ENCODE results near the gene NENF.

GRCh38 chr1:212470059-212470458, 37.3 kb downstream of the NENF start:
- TF ChIP-seq CTCF (IDR thresholded peaks at IDR 0.05) (no peak), REST (IDR thresholded peaks at IDR 0.05; ENCODE audit: insufficient read depth in 1 of 2, low read depth in 2 of 2, low read length in 1 of 2) (no peak), POLR2AphosphoS5 (IDR thresholded peaks at IDR 0.05; ENCODE audit: low read depth, low read length) (no peak)
